K562 (cell line): Measurements from ENCODE around the gene DIAPH1. TPM values are rescaled to one million over a fixed set of nuclear protein-coding genes. Genes with fewer than 3 reads are reported as not detected.

Source experiments
- CBX8 ChIP-seq: fragments of 200-600 bp; sonication (generic); IDR thresholded peaks from 2 replicates; pipeline ENCODE4 v1.6.1; 2012; ENCODE audit warnings: borderline replicate concordance, mixed run types, low read depth, mild to moderate bottlenecking, moderate library complexity, mixed read lengths, low read length, control low read depth, inconsistent platforms; ENCODE audit not compliant: poor library complexity, severe bottlenecking; ENCODE audit errors: extremely low read depth
- NBN ChIP-seq: fragments of 450-650 bp; IDR thresholded peaks from 2 replicates; pipeline ENCODE4 v1.6.1; 2016; ENCODE audit warnings: low read depth, mild to moderate bottlenecking
- NCOA1 ChIP-seq: fragments of 450-650 bp; IDR thresholded peaks from 2 replicates; pipeline ENCODE4 v1.6.1; 2016; ENCODE audit warnings: low read depth
- SMARCC2 ChIP-seq: fragments of 450-650 bp; IDR thresholded peaks from 2 replicates; pipeline ENCODE4 v1.6.1; 2017; ENCODE audit warnings: antibody characterized with exemption, moderate library complexity, mild to moderate bottlenecking, low read depth
- polyA plus RNA-seq, 8 experiments: library from polyadenylated mRNA; depleted of rRNA in 4 of 8; stranded (reverse) in 5 of 8; unstranded in 3 of 8; fragments of >200 nt; fragmentation: Nextera tagmentation in 2 of 8; fragmentation: Illumina TruSeq in 1 of 8; extraction: Ambion mirVana in 2 of 8; extraction: Trizol in 1 of 8; gene quantifications; 2 replicates each; pipeline versions ENCODE4 v1.2.1 to v1.2.3, GENCODE V29; 2011 to 2014; ENCODE audit warnings: inconsistent platforms in 1 of 8, missing spikeins in 1 of 8
- total RNA-seq, 7 experiments: library from RNA; depleted of rRNA in 6 of 7; stranded (reverse); fragments of >200 nt in 6 of 7; fragmentation: Illumina TruSeq in 2 of 7; extraction: Trizol in 2 of 7; gene quantifications; 2 replicates each; pipeline versions ENCODE4 v1.2.1 to v1.2.3, GENCODE V29; 2011 to 2021; ENCODE audit warnings: low replicate concordance in 1 of 7
- TF ChIP-seq, protein P1 (sequence below): fragments of 450-650 bp; IDR thresholded peaks from 2 replicates; pipeline ENCODE4 v1.6.1; 2016; ENCODE audit warnings: low read depth
- TF ChIP-seq, protein P2 (sequence below): sonication (generic); formaldehyde crosslinking; IDR thresholded peaks from 2 replicates; pipeline ENCODE4 v1.8.0; 2023; ENCODE audit warnings: mild to moderate bottlenecking, missing genetic modification reagents

DIAPH1 gene
- total and polyA plus RNA-seq, 9 of the 15 experiments (the other 6 are each of a cell fraction or from before 2014, with no cell fraction given): 60.8 to 328 (median 97.8) TPM

DNA sequence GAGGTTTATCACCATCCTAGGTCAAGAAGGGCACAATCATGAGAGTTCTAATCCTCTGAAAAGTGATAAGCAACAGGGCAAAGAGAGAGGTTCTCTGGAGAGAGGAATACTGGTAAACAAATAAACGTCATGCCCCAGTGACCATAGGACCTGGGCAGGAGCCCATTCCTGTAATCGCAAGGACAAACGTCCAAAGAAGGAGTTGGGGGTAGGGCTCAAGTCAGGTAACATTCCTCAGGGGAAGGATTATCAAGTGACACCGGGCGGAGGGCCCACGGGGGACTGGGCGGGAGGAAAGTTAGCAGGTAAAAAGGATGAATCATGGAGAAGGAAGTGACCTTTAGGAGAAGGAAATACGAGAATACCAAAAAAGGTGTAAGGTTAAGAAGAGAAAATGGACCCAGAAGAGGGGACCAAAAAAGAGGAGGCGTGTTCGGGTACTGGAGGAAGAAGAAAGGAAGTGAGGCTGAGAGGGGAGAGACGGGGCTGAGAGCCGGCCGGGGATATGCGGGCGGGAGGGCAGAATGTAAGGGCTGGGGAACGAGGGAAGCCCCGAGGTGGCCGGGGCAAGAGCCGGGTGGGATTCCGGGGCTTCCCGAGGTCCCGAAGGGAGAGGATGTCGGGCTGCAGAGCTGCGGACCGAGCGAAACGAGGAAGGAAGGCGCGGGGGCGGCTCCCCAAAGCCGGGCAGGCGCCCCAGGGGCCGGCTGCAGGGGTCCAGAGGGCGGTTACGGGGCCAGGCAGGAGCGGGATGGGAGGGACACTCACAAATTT, 583 bp downstream of the DIAPH1 start (continued):
- TF ChIP-seq, protein P1, sequence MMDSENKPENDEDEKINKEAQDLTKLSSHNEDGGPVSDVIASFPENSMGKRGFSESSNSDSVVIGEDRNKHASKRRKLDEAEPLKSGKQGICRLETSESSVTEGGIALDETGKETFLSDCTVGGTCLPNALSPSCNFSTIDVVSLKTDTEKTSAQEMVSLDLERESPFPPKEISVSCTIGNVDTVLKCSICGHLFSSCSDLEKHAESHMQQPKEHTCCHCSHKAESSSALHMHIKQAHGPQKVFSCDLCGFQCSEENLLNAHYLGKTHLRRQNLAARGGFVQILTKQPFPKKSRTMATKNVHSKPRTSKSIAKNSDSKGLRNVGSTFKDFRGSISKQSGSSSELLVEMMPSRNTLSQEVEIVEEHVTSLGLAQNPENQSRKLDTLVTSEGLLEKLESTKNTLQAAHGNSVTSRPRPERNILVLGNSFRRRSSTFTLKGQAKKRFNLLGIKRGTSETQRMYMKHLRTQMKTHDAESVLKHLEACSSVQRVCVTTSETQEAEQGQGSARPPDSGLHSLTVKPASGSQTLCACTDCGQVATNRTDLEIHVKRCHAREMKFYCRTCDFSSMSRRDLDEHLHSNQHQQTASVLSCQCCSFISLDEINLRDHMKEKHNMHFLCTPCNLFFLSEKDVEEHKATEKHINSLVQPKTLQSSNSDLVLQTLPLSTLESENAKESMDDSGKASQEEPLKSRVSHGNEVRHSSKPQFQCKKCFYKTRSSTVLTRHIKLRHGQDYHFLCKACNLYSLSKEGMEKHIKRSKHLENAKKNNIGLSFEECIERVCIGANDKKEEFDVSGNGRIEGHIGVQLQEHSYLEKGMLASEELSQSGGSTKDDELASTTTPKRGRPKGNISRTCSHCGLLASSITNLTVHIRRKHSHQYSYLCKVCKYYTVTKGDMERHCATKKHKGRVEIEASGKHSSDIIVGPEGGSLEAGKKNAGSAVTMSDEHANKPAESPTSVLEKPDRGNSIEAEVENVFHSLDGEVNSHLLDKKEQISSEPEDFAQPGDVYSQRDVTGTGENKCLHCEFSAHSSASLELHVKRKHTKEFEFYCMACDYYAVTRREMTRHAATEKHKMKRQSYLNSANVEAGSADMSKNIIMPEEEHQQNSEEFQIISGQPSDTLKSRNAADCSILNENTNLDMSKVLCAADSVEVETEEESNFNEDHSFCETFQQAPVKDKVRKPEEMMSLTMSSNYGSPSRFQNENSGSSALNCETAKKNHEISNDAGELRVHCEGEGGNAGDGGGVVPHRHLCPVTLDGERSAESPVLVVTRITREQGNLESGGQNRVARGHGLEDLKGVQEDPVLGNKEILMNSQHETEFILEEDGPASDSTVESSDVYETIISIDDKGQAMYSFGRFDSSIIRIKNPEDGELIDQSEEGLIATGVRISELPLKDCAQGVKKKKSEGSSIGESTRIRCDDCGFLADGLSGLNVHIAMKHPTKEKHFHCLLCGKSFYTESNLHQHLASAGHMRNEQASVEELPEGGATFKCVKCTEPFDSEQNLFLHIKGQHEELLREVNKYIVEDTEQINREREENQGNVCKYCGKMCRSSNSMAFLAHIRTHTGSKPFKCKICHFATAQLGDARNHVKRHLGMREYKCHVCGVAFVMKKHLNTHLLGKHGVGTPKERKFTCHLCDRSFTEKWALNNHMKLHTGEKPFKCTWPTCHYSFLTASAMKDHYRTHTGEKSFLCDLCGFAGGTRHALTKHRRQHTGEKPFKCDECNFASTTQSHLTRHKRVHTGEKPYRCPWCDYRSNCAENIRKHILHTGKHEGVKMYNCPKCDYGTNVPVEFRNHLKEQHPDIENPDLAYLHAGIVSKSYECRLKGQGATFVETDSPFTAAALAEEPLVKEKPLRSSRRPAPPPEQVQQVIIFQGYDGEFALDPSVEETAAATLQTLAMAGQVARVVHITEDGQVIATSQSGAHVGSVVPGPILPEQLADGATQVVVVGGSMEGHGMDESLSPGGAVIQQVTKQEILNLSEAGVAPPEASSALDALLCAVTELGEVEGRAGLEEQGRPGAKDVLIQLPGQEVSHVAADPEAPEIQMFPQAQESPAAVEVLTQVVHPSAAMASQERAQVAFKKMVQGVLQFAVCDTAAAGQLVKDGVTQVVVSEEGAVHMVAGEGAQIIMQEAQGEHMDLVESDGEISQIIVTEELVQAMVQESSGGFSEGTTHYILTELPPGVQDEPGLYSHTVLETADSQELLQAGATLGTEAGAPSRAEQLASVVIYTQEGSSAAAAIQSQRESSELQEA: no peak
- TF ChIP-seq CBX8 (no peak), NBN (peak; percentile 80), NCOA1 (peak; percentile 91), SMARCC2 (no peak; the same call in 1 of the 2 replicates)
- TF ChIP-seq, protein P2, sequence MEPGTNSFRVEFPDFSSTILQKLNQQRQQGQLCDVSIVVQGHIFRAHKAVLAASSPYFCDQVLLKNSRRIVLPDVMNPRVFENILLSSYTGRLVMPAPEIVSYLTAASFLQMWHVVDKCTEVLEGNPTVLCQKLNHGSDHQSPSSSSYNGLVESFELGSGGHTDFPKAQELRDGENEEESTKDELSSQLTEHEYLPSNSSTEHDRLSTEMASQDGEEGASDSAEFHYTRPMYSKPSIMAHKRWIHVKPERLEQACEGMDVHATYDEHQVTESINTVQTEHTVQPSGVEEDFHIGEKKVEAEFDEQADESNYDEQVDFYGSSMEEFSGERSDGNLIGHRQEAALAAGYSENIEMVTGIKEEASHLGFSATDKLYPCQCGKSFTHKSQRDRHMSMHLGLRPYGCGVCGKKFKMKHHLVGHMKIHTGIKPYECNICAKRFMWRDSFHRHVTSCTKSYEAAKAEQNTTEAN (CRISPR knock-in tag): no peak
